Spinal cord (tissue), 10 donors: ENCODE measurements around the gene C19orf85. TPM values are rescaled to one million over a fixed set of nuclear protein-coding genes. Genes with fewer than 3 reads are reported as not detected.
"Not testable (repeated sequence)": the region's sequence is repeated elsewhere in the genome, so short reads cannot be mapped to it uniquely, and the experiment has no call there.

Experiments used
- DNase-seq, 6 donors: peaks; one replicate each; pipeline versions ENCODE4 v3.0.0 to v3.0.0-alpha.2; 2013 to 2015; ENCODE audit warnings: low spot score in 6 of 6, low read depth in 4 of 6
- H3K27ac ChIP-seq: one replicate; pipeline ENCODE4 v1.5.1; 2013; ENCODE audit warnings: low read depth, low read length, control low read depth
- H3K27me3 ChIP-seq: one replicate; pipeline ENCODE4 v1.6.1; 2013; ENCODE audit warnings: low read length; ENCODE audit not compliant: control insufficient read depth, insufficient read depth
- H3K36me3 ChIP-seq: one replicate; pipeline ENCODE4 v1.6.1; 2013; ENCODE audit warnings: low read length; ENCODE audit not compliant: control insufficient read depth, insufficient read depth
- H3K4me1 ChIP-seq: one replicate; pipeline ENCODE4 v1.6.1; 2013; ENCODE audit warnings: low read length; ENCODE audit not compliant: control insufficient read depth, insufficient read depth
- H3K4me3 ChIP-seq: one replicate; pipeline ENCODE4 v1.5.1; 2013; ENCODE audit warnings: low read depth, low read length, control low read depth
- H3K9me3 ChIP-seq: one replicate; pipeline ENCODE4 v1.6.1; 2013; ENCODE audit warnings: low read length; ENCODE audit not compliant: control insufficient read depth, insufficient read depth
- WGBS: methylation state at CpG from one replicate; pipeline ENCODE4 v1.1.5; 2013; ENCODE audit warnings: missing lambda C conversion rate; ENCODE audit not compliant: insufficient coverage; 5-methylcytosine and 5-hydroxymethylcytosine counted together
- polyA plus RNA-seq, 2 donors: library from polyadenylated mRNA; unstranded; fragments of 120-200 nt; gene quantifications; one replicate each; pipeline ENCODE4 v1.2.1, GENCODE V29; 2013; ENCODE audit not compliant: insufficient read length in 2 of 2
- total RNA-seq, 2 donors: library from RNA; depleted of rRNA in 1 of 2; stranded (reverse); fragments of 120-200 nt in 1 of 2; fragments of >200 nt in 1 of 2; gene quantifications; one replicate each; pipeline versions ENCODE4 v1.2.3 to v1.2.4, GENCODE V29; 2013 to 2014
- donor health status: healthy.

The C19orf85 gene
- total and polyA plus RNA-seq, 4 donors, result not detected

- DNase-seq, result no peak
- Histone ChIP-seq H3K4me3 (no peak overlapping the region), H3K4me1 (peaks cover 12% of the 10 kb centered on the region), H3K36me3 (peaks cover 8% of the 10 kb centered on the region), H3K27me3 (peaks cover 6% of the 10 kb centered on the region), H3K9me3 (no peaks in the 10 kb centered on the region), H3K27ac (no peak overlapping the region)
- WGBS, result 89% methylated on average over 12 of the region's 13 CpGs
Observed at GRCh38 chr19:55497763-55498162, 33.2 kb upstream of the C19orf85 start.

GRCh38 chr19:55496820-55497219 is 32.3 kb upstream of the C19orf85 start:
- not testable (repeated sequence) for H3K27me3 ChIP-seq, H3K36me3 ChIP-seq, H3K27ac ChIP-seq, H3K9me3 ChIP-seq, H3K4me3 ChIP-seq, DNase-seq
- peaks cover 12% of the 10 kb centered on the region for H3K4me1 ChIP-seq
- WGBS, result 85% methylated on average over 8 of the region's 10 CpGs

GRCh38 chr19:55495646-55496349 is 31.2 kb upstream of the C19orf85 start:
- 80% methylated on average over 9 of the region's 11 CpGs for WGBS
- peaks cover 13% of the 10 kb centered on the region for H3K36me3 ChIP-seq
- H3K27me3 ChIP-seq, result peaks cover 6% of the 10 kb centered on the region
- no peak for DNase-seq
- peaks cover 17% of the 10 kb centered on the region for H3K4me1 ChIP-seq
- no peak overlapping the region for H3K27ac ChIP-seq
- no peaks in the 10 kb centered on the region for H3K9me3 ChIP-seq
- H3K4me3 ChIP-seq, result no peak overlapping the region

- H3K36me3 ChIP-seq, result peaks cover 12% of the 10 kb centered on the region
- peaks cover 6% of the 10 kb centered on the region for H3K27me3 ChIP-seq
- no peaks in the 10 kb centered on the region for H3K9me3 ChIP-seq
- H3K27ac ChIP-seq, result peak overlapping the region; percentile 25
- WGBS, result 52% methylated on average over 15 of the region's 22 CpGs
- peaks cover 17% of the 10 kb centered on the region for H3K4me1 ChIP-seq
- peak overlapping the region; percentile 21 for H3K4me3 ChIP-seq
- no peak for DNase-seq
Observed at GRCh38 chr19:55494172-55494761, 29.7 kb upstream of the C19orf85 start.

GRCh38 chr19:55493645-55494171 is 29.2 kb upstream of the C19orf85 start:
- H3K27ac ChIP-seq, result no peak overlapping the region

GRCh38 chr19:55493052-55493644 is 28.6 kb upstream of the C19orf85 start:
- peaks cover 6% of the 10 kb centered on the region for H3K27me3 ChIP-seq
- no peak overlapping the region for H3K4me3 ChIP-seq
- H3K27ac ChIP-seq, result no peak overlapping the region
- 67% methylated on average over 17 of the region's 18 CpGs for WGBS
- no peak for DNase-seq
- peaks cover 26% of the 10 kb centered on the region for H3K4me1 ChIP-seq
- no peaks in the 10 kb centered on the region for H3K9me3 ChIP-seq
- H3K36me3 ChIP-seq, result peaks cover 12% of the 10 kb centered on the region

More at GRCh38 chr19:55493645-55494171, 29.2 kb upstream of the C19orf85 start:
- H3K9me3 ChIP-seq, result no peaks in the 10 kb centered on the region
- DNase-seq, result no peak
- peaks cover 12% of the 10 kb centered on the region for H3K36me3 ChIP-seq
- 69% methylated on average over 5 of the region's 38 CpGs for WGBS
- H3K4me3 ChIP-seq, result no peak overlapping the region
- H3K27me3 ChIP-seq, result peaks cover 6% of the 10 kb centered on the region
- peaks cover 22% of the 10 kb centered on the region for H3K4me1 ChIP-seq

- WGBS, result 39% methylated on average over 7 of the region's 12 CpGs
- H3K4me1 ChIP-seq, result peaks cover 33% of the 10 kb centered on the region
Observed at GRCh38 chr19:55492362-55492944, 27.9 kb upstream of the C19orf85 start.

GRCh38 chr19:55491546-55492360 is 27.2 kb upstream of the C19orf85 start:
- WGBS, result 75% methylated on average over 21 of the region's 24 CpGs
- no peak for DNase-seq
- Histone ChIP-seq H3K27me3 (peaks cover 6% of the 10 kb centered on the region), H3K4me1 (peaks cover 40% of the 10 kb centered on the region), H3K9me3 (no peaks in the 10 kb centered on the region), H3K36me3 (peaks cover 18% of the 10 kb centered on the region), H3K4me3 (no peak overlapping the region), H3K27ac (no peak overlapping the region)

More at GRCh38 chr19:55492362-55492944, 27.9 kb upstream of the C19orf85 start:
- no peak overlapping the region for H3K4me3 ChIP-seq
- H3K36me3 ChIP-seq, result peaks cover 12% of the 10 kb centered on the region
- peaks cover 6% of the 10 kb centered on the region for H3K27me3 ChIP-seq
- DNase-seq, result peak in 1 of 6 donors; percentile 5
- H3K9me3 ChIP-seq, result no peaks in the 10 kb centered on the region
- no peak overlapping the region for H3K27ac ChIP-seq
